Measurements from ENCODE around the gene ZNF774. TPM values are rescaled to one million over a fixed set of nuclear protein-coding genes. Genes with fewer than 3 reads are reported as not detected.

ZNF774 gene
- total RNA-seq, 1 donor from 2014 or later, result 4.7 TPM

GRCh38 chr15:90322538-90322937 is 29.5 kb upstream of the ZNF774 start:
- no peak for DNase-seq
- Histone ChIP-seq H3K36me3 (no peaks in the 10 kb centered on the region), H3K9me3 (replicated peaks) (no peaks in the 10 kb centered on the region), H3K27ac (replicated peaks) (no peak overlapping the region), H3K27me3 (ENCODE audit: low read depth) (no peaks in the 10 kb centered on the region), H3K4me1 (peaks cover 8% of the 10 kb centered on the region), H3K4me3 (no peak overlapping the region)
- intact Hi-C loops (cut with micrococcal nuclease), result loop anchor here (5.0 kb wide), 1 partner anchor 160 kb away; no protein-coding TSS in a partner anchor
- no peak for TF ChIP-seq CTCF (IDR thresholded peaks at IDR 0.05; ENCODE audit: borderline replicate concordance)

GRCh38 chr15:90325726-90326125 is 26.4 kb upstream of the ZNF774 start:
- Histone ChIP-seq H3K4me3 (no peak overlapping the region), H3K27me3 (ENCODE audit: low read depth) (no peaks in the 10 kb centered on the region), H3K4me1 (no peaks in the 10 kb centered on the region), H3K36me3 (no peaks in the 10 kb centered on the region), H3K27ac (replicated peaks) (no peak overlapping the region), H3K9me3 (replicated peaks) (no peaks in the 10 kb centered on the region)
- intact Hi-C loops (cut with micrococcal nuclease), result no loop called here
- TF ChIP-seq CTCF (IDR thresholded peaks at IDR 0.05; ENCODE audit: borderline replicate concordance), result no peak
- DNase-seq, result no peak

- TF ChIP-seq CTCF (IDR thresholded peaks at IDR 0.05; ENCODE audit: borderline replicate concordance), result no peak
- DNase-seq, result no peak
- intact Hi-C loops (cut with micrococcal nuclease), result no loop called here
- Histone ChIP-seq H3K27ac (replicated peaks) (no peak overlapping the region), H3K9me3 (replicated peaks) (no peaks in the 10 kb centered on the region), H3K4me1 (no peaks in the 10 kb centered on the region), H3K4me3 (no peak overlapping the region), H3K27me3 (ENCODE audit: low read depth) (no peaks in the 10 kb centered on the region), H3K36me3 (no peaks in the 10 kb centered on the region)
These were observed 25.6 kb upstream of the ZNF774 start for GRCh38 chr15:90326441-90326840.

- intact Hi-C loops (cut with micrococcal nuclease), result no loop called here
These were observed 24.8 kb upstream of the ZNF774 start for GRCh38 chr15:90327311-90327710.

GRCh38 chr15:90334304-90334731 is 17.8 kb upstream of the ZNF774 start:
- no peaks in the 10 kb centered on the region for H3K27me3 ChIP-seq (ENCODE audit: low read depth)
- no peak overlapping the region for H3K27ac ChIP-seq (replicated peaks)
- no peaks in the 10 kb centered on the region for H3K4me1 ChIP-seq
- no peaks in the 10 kb centered on the region for H3K9me3 ChIP-seq (replicated peaks)
- no peak overlapping the region for H3K4me3 ChIP-seq
- H3K36me3 ChIP-seq, result no peaks in the 10 kb centered on the region
- TF ChIP-seq CTCF (IDR thresholded peaks at IDR 0.05; ENCODE audit: borderline replicate concordance), result no peak
- DNase-seq, result no peak
- intact Hi-C loops (cut with micrococcal nuclease), result no loop called here

More at GRCh38 chr15:90327311-90327710, 24.8 kb upstream of the ZNF774 start:
- no peak for TF ChIP-seq CTCF (IDR thresholded peaks at IDR 0.05; ENCODE audit: borderline replicate concordance)
- Histone ChIP-seq H3K4me1 (no peaks in the 10 kb centered on the region), H3K36me3 (no peaks in the 10 kb centered on the region), H3K27ac (replicated peaks) (no peak overlapping the region), H3K4me3 (no peak overlapping the region), H3K9me3 (replicated peaks) (no peaks in the 10 kb centered on the region), H3K27me3 (ENCODE audit: low read depth) (no peaks in the 10 kb centered on the region)
- no peak for DNase-seq

Measured in left ventricle myocardium inferior (tissue), 1 donor.